ENCODE measurements around the gene CYP2W1.

DNA sequence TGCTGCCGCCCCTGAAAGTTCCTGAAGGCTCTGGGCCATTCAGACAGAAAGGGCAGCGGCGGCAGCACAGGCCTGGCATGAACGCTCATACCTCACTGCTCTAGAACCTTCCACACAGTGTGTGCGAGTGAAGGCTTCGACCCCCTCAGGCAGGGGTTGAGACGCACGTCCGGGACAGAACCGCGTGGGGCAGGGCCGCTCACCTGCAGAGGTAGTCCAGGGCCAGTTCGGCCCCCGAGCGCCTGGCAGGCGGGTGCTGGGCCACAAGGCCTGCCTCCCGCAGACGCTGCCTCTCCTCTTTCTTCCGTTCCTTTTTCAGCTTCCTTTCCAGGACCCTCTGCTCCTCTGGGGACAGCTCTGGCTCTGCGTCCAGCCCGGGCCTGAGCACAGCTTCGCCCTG is 26.8 kb downstream of the CYP2W1 start:
- TF ChIP-seq, protein P1, sequence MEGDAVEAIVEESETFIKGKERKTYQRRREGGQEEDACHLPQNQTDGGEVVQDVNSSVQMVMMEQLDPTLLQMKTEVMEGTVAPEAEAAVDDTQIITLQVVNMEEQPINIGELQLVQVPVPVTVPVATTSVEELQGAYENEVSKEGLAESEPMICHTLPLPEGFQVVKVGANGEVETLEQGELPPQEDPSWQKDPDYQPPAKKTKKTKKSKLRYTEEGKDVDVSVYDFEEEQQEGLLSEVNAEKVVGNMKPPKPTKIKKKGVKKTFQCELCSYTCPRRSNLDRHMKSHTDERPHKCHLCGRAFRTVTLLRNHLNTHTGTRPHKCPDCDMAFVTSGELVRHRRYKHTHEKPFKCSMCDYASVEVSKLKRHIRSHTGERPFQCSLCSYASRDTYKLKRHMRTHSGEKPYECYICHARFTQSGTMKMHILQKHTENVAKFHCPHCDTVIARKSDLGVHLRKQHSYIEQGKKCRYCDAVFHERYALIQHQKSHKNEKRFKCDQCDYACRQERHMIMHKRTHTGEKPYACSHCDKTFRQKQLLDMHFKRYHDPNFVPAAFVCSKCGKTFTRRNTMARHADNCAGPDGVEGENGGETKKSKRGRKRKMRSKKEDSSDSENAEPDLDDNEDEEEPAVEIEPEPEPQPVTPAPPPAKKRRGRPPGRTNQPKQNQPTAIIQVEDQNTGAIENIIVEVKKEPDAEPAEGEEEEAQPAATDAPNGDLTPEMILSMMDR (IDR thresholded peaks at IDR 0.05): no peak
- TF ChIP-seq POLR2AphosphoS5 (IDR thresholded peaks at IDR 0.05): no peak
- TF ChIP-seq POLR2A (IDR thresholded peaks at IDR 0.05): no peak

Measured in prostate gland (tissue), 2 donors.